ENCODE results near the gene MRPL16. TPM values are rescaled to one million over a fixed set of nuclear protein-coding genes. Genes with fewer than 3 reads are reported as not detected.

Gene MRPL16
- total and polyA plus RNA-seq, 11 donors: 59.3 to 124 (median 84.9) TPM

DNA sequence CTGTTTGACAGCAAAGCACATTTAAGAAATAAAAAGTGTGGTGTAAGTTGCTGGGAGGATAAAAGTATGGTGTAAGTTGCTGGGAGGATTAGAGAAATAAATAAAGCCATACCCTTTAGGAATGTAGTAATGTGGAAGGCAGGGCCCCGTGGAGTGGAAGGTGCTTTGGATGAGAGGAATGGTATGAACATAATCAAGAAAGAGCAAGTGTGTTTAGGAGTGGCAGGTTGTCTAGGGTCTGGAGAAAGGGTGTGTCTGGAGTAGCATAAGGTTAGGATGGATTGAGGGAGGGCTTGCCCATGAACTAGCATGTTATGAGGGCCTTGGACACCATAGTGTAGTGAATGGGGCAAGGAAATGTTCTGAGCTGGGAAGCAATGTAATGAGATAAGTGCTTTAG, 18.1 kb downstream of the MRPL16 start:
- DNase-seq: no peak
- Histone ChIP-seq H3K27me3 (no peaks in the 10 kb centered on the region), H3K27ac (no peak overlapping the region), H3K36me3 (peaks cover 0 to 99% (median 93%) of the 10 kb centered on the region in 9 donors), H3K9me3 (no peaks in the 10 kb centered on the region), H3K4me1 (peaks cover 0 to 7% (median 3%) of the 10 kb centered on the region in 12 donors), H3K4me3 (no peak overlapping the region)
- ATAC-seq: no peak
- WGBS, 4 donors: 89 to 98% (median 93%) methylated on average over 1 of the region's 1 CpG
- intact Hi-C loops (cut with DNase I): loop anchor here in 1 of 10 donors (10.0 kb wide), 1 partner anchor 118 kb away; no protein-coding TSS in a partner anchor
- TF ChIP-seq, protein P1, sequence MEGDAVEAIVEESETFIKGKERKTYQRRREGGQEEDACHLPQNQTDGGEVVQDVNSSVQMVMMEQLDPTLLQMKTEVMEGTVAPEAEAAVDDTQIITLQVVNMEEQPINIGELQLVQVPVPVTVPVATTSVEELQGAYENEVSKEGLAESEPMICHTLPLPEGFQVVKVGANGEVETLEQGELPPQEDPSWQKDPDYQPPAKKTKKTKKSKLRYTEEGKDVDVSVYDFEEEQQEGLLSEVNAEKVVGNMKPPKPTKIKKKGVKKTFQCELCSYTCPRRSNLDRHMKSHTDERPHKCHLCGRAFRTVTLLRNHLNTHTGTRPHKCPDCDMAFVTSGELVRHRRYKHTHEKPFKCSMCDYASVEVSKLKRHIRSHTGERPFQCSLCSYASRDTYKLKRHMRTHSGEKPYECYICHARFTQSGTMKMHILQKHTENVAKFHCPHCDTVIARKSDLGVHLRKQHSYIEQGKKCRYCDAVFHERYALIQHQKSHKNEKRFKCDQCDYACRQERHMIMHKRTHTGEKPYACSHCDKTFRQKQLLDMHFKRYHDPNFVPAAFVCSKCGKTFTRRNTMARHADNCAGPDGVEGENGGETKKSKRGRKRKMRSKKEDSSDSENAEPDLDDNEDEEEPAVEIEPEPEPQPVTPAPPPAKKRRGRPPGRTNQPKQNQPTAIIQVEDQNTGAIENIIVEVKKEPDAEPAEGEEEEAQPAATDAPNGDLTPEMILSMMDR (IDR thresholded peaks at IDR 0.05): no peak
- TF ChIP-seq POLR2A (IDR thresholded peaks at IDR 0.05): no peak

DNA sequence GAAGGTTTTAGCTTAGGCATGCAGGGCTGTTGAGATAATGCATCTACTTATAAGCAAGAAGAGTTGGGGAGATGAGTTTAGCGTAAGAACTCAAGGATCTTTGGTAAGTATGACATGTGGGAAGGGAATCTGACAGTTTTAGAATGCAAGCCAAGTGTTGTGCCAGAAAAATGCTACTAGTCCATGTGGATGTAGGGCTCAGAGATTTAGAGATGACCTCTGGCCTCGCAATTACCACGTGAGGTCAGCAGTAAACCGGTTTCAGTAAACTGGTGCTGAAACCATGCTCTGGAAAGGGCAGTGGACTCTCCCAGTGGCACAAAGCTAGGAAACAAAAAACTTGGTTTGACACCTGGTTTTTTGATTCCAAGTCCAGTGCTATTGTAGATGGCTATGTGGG, 18.9 kb downstream of the MRPL16 start:
- H3K36me3 ChIP-seq: peaks cover 0 to 93% (median 85%) of the 10 kb centered on the region in 9 donors

DNA sequence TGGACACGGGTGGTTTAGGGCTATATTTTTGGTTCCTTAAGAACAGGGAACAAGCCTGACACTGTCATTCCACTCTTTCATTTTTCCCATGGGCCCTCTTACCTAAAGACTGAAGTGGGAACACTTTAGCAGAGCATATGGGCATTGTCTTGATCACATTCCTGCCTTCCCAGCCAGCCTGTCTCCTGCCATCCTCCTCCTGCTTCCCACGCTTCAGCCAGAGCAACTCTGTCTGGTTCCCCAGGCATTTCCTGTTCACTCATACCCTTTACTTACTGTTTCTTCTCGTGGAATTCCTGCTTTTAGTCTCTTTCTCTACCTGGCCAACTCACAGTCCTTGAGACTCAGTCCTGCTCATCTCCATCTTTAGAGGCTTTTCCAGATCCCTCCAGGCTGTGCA, 22.8 kb downstream of the MRPL16 start:
- H3K4me3 ChIP-seq: no peak overlapping the region
- peak overlapping the region in 2 of 12 donors; percentile 26 to 58 for H3K27ac ChIP-seq
- ATAC-seq: no peak
- no peaks in the 10 kb centered on the region for H3K9me3 ChIP-seq
- no peak for TF ChIP-seq POLR2A (IDR thresholded peaks at IDR 0.05)
- TF ChIP-seq, protein P1 (IDR thresholded peaks at IDR 0.05): no peak
- H3K27me3 ChIP-seq: no peaks in the 10 kb centered on the region
- intact Hi-C loops (cut with DNase I): no loop called here
- no peak for DNase-seq
- H3K36me3 ChIP-seq: peaks cover 0 to 54% (median 46%) of the 10 kb centered on the region in 9 donors
- H3K4me1 ChIP-seq: peaks cover 0 to 21% (median 15%) of the 10 kb centered on the region in 12 donors
- 39 to 47% (median 43%) methylated on average over 3 of the region's 3 CpGs for WGBS, 4 donors

More for the DNA sequence above, 18.9 kb downstream of the MRPL16 start:
- H3K4me3 ChIP-seq: no peak overlapping the region
- WGBS, 4 donors: 91 to 96% (median 93%) methylated on average over 4 of the region's 4 CpGs
- peaks cover 0 to 15% (median 11%) of the 10 kb centered on the region in 12 donors for H3K4me1 ChIP-seq
- TF ChIP-seq, protein P1 (IDR thresholded peaks at IDR 0.05): no peak
- TF ChIP-seq POLR2A (IDR thresholded peaks at IDR 0.05): no peak
- ATAC-seq: no peak
- intact Hi-C loops (cut with DNase I): loop anchor here in 1 of 10 donors (10.0 kb wide), 1 partner anchor 117 kb away; no protein-coding TSS in a partner anchor
- no peak overlapping the region for H3K27ac ChIP-seq
- H3K9me3 ChIP-seq: no peaks in the 10 kb centered on the region
- no peak for DNase-seq
- H3K27me3 ChIP-seq: no peaks in the 10 kb centered on the region

DNA sequence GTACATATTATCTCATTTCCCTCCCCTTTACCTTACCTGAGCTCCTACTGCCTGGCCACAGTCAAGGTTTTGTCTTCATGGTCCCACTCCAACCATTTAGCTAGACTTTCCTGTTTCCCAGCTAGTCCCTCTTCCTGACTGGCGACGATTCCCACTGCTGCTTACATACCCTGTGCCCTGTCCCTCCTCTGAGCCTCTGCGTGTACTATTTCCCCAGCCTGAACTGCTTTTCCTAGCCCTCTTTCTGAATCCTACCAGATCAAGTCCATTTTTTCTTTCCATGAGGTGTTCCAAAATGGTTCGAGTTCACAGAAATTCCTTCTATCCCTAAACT, 23.4 kb downstream of the MRPL16 start:
- Histone ChIP-seq H3K4me3 (no peak overlapping the region), H3K27me3 (no peaks in the 10 kb centered on the region), H3K9me3 (no peaks in the 10 kb centered on the region), H3K27ac (peak overlapping the region in 5 of 12 donors; percentile 9 to 58 (median 26)), H3K36me3 (peaks cover 0 to 48% (median 41%) of the 10 kb centered on the region in 9 donors), H3K4me1 (peaks cover 0 to 21% (median 15%) of the 10 kb centered on the region in 12 donors)
- TF ChIP-seq POLR2A (IDR thresholded peaks at IDR 0.05): no peak
- TF ChIP-seq, protein P1 (IDR thresholded peaks at IDR 0.05): no peak
- ATAC-seq: peak in 2 of 4 donors; percentile 41 to 58
- DNase-seq: no peak
- WGBS, 4 donors: 61 to 79% (median 75%) methylated on average over 4 of the region's 4 CpGs
- intact Hi-C loops (cut with DNase I): no loop called here

Data from heart left ventricle (tissue), 16 donors.